HG03432 (cell line): Measurements from ENCODE around the gene MCUR1.
"Not testable (repeated sequence)": the region's sequence is repeated elsewhere in the genome, so short reads cannot be mapped to it uniquely, and the experiment has no call there.

Source experiments
- ATAC-seq: cut with Tn5 transposase; IDR thresholded peaks from one replicate; pipeline ENCODE4 v1.9.1; 2021; ENCODE audit warnings: mild to moderate bottlenecking, moderate library complexity; ENCODE audit not compliant: unreplicated experiment

The MCUR1 gene

GRCh38 chr6:13780162-13780561 lies 34.2 kb downstream of the MCUR1 start:
- ATAC-seq, result not testable (repeated sequence)

GRCh38 chr6:13778028-13778427 lies 36.3 kb downstream of the MCUR1 start:
- no peak for ATAC-seq

- ATAC-seq, result no peak
Observed at GRCh38 chr6:13776602-13777001, 37.8 kb downstream of the MCUR1 start.

- not testable (repeated sequence) for ATAC-seq
Observed at GRCh38 chr6:13775466-13775865, 38.9 kb downstream of the MCUR1 start.

- ATAC-seq, result not testable (repeated sequence)
Observed at GRCh38 chr6:13772358-13773030, 41.9 kb downstream of the MCUR1 start.

- ATAC-seq, result no peak
Observed at GRCh38 chr6:13769655-13770053, 44.7 kb downstream of the MCUR1 start.

- ATAC-seq, result no peak
Observed at GRCh38 chr6:13769034-13769654, 45.2 kb downstream of the MCUR1 start.

- peak; percentile 44 for ATAC-seq
Observed at GRCh38 chr6:13767121-13767808, 47.1 kb downstream of the MCUR1 start.

GRCh38 chr6:13766201-13766634 lies 48.1 kb downstream of the MCUR1 start:
- ATAC-seq, result no peak

- ATAC-seq, result no peak
Observed at GRCh38 chr6:13765570-13765969, 48.8 kb downstream of the MCUR1 start.

GRCh38 chr6:13764996-13765395 lies 49.4 kb downstream of the MCUR1 start:
- no peak for ATAC-seq

GRCh38 chr6:13763740-13764381 lies 50.5 kb downstream of the MCUR1 start:
- peak; percentile 68 for ATAC-seq

GRCh38 chr6:13762611-13763441 lies 51.5 kb downstream of the MCUR1 start:
- no peak for ATAC-seq

- no peak for ATAC-seq
Observed at GRCh38 chr6:13761361-13762036, 52.9 kb downstream of the MCUR1 start.

- no peak for ATAC-seq
Observed at GRCh38 chr6:13760307-13761304, 53.8 kb downstream of the MCUR1 start.

GRCh38 chr6:13759025-13759424 lies 55.3 kb downstream of the MCUR1 start:
- ATAC-seq, result no peak

- ATAC-seq, result no peak
Observed at GRCh38 chr6:13754644-13755043, 59.7 kb downstream of the MCUR1 start.

GRCh38 chr6:13743736-13744127 lies 70.6 kb downstream of the MCUR1 start:
- ATAC-seq, result no peak
